Stimulated activated CD4-positive, alpha-beta T cell treated with anti-CD3 and anti-CD28 coated beads, TNF-alpha, amount 100 ng/mL, for 48 hours (primary cell): ENCODE data around the gene C1QL1.

Experiments
- DNase-seq, 3 donors: peaks; one replicate each; pipeline ENCODE4 v3.0.0-alpha.2; 2020; ENCODE audit warnings: low read depth in 3 of 3

C1QL1 gene

GRCh38 chr17:44968225-44969143 is at the start of gene C1QL1:
Gene C1QL1, minus strand, starts transcription at chr17:44968303. Its CDS starts 255 bp downstream, at chr17:44968048.
- peak; percentile 70 to 92 (median 77) for DNase-seq

GRCh38 chr17:45016823-45017222 is 48.7 kb upstream of the C1QL1 start:
- DNase-seq: no peak

GRCh38 chr17:45016237-45016636 is 48.1 kb upstream of the C1QL1 start:
- DNase-seq: no peak

- DNase-seq: no peak
Observed at GRCh38 chr17:45013021-45013997, 45.2 kb upstream of the C1QL1 start.

- DNase-seq: no peak
Observed at GRCh38 chr17:45011767-45012166, 43.7 kb upstream of the C1QL1 start.

DNA sequence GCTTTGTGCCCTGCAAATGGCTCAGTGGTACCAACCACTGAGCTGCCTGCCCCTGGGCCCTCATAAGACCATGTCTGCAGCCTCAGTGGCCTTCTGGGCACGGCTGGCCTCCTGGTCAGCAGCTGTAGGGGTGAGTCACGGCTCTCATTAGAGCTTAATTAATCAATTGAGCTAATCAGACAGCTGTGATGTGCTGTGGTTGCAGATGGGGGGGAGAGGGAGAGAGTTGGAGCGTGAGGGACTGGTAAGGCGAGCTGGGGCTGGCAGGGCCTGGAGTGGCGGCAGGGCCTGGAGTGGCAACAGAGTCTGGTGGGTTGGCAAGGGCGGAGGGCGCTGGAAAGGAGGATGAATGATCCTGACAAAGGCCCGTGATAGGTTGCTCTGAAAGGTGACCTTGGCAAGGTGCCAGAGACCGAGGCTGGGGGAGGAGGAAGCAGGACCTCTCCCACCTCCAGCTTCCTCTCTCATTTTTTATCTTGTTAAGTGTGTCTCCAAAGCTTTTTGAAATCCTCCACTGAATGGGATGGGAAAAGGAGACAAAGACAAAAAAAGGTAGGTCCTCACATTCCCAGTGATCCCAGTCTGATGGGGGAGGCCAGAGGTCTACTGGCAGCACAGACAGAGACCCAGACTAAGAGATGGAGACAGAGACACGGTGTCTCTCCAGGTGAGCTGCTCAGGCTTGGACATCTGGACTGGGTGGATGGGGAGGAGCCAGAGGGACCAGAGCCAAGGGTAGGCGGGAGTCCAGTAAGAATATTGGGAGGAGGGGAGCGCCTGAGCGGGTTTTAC is 41.8 kb upstream of the C1QL1 start:
- DNase-seq: no peak

DNA sequence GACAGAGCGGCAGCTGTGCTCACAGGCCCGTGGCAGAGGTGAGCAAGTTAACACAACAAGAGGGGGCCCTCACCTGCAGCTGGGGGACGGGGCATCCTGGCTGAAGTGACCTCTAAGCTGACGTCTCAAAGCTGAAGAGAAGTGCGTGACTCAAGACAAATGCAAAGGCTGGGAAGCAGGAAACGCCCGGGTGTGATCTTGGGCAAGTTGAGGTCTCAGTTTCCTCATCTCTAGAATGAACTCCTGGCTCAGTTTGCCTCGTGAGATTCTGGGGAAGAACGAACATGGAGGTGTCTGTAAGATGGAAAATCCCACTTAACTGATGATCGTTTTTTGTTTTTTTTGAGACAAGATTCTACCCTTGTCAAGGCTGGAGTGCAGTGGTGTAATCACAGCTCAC is 40.1 kb upstream of the C1QL1 start:
- DNase-seq: no peak

DNA sequence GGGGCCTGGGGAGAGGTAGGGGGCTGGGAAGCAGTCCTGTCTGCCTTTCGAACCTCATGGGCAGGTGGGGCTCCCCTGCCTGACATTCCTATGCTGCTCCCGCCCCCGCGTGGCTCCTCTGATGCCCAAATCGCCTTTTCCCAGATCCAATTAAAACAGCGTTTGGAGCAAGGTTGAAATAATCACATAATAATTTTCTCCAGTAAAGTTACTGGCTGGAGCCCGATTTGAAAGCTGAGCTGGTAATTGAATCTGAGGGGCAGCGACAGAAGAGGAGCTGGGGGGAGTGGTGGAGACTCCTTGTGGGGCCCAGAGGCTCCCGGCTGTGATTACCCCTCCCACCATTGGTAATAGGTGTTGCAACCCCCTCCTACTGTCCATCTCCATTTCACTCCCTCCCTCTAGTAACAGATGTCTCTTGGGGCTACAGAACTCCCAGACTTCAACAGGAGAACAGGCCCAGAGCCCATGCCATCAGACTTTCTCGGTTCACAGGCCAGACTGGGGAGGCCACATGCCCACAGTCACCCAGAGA is 38.9 kb upstream of the C1QL1 start:
- DNase-seq: no peak

- no peak for DNase-seq
Observed at GRCh38 chr17:45005700-45006099, 37.6 kb upstream of the C1QL1 start.

DNA sequence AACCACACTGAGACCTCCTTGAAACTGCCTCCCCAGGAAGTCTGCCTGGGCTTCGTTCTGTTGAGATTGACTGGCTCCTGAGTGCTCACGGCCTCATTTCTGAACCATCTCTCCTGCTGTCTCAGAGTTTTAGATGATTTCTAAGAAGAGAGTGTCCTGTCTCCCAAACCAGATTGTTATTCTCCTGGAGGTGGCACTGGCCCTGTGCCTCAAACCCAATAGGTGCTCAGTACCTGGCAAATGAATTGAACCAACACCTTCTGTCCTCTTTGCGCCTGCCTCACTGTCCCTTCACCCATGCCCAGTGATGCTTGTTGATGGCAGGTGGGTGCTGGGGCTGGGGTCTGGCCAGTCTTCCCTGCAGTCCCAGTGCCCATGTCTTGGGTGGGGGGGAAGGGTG is 36.3 kb upstream of the C1QL1 start:
- no peak for DNase-seq

DNA sequence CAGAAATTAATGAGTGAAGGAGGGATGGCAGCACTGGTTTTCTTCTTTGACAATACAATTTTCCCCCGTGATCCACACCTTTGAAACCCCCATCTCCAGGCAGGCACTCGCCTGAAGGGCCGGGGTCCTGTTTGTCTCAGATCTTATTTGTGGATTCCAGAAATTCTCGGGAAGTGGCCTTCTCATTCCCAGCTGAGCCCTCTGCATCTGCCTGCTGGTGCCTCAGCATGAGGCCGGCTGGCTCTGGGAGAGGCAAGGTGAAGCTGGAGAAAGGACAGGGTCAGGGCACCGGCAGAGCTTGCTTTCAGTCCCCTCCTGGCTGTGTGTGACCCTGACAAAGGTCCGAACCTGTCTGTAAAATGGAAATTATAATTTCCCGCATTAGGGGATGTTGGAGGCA is 35.8 kb upstream of the C1QL1 start:
- no peak for DNase-seq

DNA sequence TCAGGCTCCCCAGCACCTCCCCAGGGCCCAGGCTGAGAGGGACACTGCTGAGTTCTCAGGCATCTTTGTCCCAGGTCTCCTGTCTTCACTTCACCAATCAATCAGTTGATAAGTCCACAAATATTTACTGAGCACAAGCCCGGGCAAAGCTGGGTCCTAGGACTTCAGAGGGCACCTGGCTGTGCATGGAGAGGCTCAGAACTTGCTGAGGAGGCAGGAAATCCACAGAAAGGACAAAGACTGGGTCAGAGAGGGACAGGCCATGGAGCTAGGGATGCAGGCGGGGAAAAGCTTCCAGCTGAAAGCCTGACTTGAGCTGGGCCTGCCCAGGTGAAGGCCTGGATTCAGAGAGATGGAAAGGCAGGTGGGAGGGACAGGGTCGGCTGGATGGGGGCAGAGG is 33.2 kb upstream of the C1QL1 start:
- DNase-seq: no peak

DNA sequence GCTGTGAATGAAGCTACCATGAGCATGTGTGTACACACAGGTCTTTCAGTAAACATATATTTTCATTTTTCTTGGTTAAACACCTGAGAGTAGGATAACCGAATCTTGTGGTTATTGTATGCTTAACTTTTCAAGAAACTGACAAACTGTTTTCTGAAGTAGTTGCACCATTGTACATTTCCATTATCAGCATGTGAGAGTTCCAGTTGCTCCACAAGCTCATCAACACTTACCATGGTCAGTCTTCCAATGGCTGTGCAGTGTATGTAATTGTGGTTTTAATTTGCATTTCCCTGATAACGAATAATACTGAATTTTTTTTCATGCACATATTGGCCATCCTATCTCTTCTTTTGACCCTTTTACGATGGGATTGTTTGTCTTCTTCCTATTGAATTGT is 31.3 kb upstream of the C1QL1 start:
- DNase-seq: no peak

- no peak for DNase-seq
Observed at GRCh38 chr17:44998646-44999045, 30.5 kb upstream of the C1QL1 start.

DNA sequence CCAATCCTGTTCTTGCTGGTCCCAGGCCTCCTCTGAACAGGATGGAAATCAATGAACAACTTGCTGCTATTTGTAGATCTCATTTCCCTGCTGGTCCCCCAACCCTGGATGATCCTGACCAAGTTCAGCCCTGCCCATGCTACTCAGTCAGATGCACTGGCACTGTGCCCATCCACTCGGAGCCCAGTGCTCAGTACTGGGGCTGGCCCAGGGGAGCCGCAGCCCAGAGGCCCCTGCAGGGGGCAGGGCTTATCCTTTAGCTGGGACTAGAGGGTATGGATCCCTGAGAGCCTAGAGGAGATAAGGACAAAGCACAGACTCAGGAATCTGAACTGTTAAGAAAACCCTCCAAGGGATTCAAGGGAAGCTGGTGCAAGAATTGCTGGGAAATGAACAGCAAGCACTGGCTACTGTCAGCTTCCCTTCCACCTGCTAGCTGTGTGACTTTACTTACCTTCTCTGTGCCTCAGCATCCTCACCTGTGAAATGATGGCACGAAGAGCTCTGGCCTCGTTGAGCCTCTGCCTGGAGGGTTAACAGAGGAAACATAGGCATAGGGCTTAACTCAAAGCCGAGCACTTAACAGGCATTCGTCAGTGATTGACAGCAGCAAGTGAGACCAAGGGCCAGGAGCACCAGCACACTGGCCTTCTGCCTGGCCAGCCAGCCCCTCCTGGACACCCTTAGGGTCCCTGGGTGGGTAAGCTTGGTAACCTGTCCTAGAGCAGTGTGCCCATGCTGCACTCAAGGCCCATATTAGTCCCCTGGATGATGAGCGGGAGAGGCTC is 29.8 kb upstream of the C1QL1 start:
- DNase-seq: no peak

DNA sequence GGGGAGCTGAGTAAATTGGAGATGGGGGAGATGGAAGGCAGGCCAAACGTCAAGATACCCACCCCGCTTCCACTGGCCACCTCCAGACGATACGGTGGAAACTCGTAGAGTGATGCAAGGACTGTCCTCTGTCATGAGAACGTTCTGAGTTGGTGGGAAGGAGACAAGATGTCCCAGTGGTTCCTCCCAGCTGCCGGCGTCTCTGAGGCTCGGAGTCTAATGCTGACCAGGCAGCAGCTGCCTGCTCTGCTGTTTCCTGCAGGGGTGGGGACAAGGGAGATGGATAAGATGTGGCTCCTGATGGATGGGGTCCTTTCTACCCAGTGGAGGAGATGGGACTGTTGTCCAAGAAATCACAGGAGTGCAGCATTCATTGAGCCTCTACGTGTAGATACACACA is 28.2 kb upstream of the C1QL1 start:
- no peak for DNase-seq

DNA sequence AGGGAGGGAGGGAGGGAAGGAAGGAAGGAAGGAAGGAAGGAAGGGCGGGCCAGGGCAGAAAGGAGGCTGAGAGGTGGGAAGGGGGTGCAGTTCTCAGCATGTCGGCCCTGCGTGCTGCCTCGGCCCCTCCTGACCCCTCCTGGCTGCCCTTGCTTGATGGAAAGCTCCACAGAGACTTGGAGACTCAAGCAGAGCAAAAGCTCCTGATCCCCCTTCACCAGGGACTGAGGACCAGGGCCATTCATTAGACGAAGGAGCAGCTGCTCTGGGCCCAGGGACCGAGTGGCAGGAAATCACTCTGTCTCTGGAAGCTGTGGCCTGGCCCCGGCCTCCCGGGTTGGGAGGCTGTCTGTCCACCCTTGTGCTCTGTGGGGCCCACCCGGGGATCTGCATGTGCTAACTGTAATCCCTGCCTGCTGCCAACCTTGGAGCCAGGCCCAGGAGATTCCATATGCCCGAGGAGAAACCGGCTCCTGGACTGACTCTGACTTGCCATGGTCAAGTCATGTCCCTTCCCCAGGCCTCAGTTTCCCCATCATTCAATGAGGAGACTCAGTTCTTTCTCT is 27.4 kb upstream of the C1QL1 start:
- DNase-seq: no peak

- DNase-seq: no peak
Observed at GRCh38 chr17:44992242-44992939, 24.3 kb upstream of the C1QL1 start.

- DNase-seq: no peak
Observed at GRCh38 chr17:44990994-44991393, 22.9 kb upstream of the C1QL1 start.
